ENCODE data around the gene LIX1. TPM values are rescaled to one million over a fixed set of nuclear protein-coding genes. Genes with fewer than 3 reads are reported as not detected.

The LIX1 gene
- total RNA-seq, 1 donor from 2014 or later: not detected

DNA sequence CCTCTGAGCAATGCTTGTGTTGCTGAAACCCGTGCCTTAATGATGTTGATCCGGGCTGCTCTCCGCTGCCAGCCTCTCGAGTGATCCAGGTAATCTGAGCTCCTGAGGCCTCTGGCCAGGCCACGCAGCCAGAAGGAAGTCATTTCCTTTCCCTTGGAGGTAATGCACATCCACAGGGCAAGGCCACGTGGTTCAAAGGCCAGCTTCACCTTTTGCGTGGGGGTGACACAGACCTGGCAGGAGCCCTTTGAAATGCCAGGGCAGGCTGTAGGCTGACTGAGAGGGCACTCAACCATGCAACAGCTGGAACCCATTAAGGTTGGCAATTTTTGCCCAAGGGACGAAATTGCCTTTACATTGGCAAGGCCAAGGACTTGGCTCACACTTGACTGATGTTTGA, 80.4 kb downstream of the LIX1 start:
- no peak for DNase-seq
- no peaks in the 10 kb centered on the region for H3K36me3 ChIP-seq
- H3K27ac ChIP-seq (replicated peaks): no peak overlapping the region
- TF ChIP-seq, protein P1, sequence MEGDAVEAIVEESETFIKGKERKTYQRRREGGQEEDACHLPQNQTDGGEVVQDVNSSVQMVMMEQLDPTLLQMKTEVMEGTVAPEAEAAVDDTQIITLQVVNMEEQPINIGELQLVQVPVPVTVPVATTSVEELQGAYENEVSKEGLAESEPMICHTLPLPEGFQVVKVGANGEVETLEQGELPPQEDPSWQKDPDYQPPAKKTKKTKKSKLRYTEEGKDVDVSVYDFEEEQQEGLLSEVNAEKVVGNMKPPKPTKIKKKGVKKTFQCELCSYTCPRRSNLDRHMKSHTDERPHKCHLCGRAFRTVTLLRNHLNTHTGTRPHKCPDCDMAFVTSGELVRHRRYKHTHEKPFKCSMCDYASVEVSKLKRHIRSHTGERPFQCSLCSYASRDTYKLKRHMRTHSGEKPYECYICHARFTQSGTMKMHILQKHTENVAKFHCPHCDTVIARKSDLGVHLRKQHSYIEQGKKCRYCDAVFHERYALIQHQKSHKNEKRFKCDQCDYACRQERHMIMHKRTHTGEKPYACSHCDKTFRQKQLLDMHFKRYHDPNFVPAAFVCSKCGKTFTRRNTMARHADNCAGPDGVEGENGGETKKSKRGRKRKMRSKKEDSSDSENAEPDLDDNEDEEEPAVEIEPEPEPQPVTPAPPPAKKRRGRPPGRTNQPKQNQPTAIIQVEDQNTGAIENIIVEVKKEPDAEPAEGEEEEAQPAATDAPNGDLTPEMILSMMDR (IDR thresholded peaks at IDR 0.05; ENCODE audit: borderline replicate concordance): no peak
- no peak overlapping the region for H3K4me3 ChIP-seq
- H3K4me1 ChIP-seq: peaks cover 1% of the 10 kb centered on the region
- peaks cover 27% of the 10 kb centered on the region for H3K9me3 ChIP-seq (replicated peaks)
- intact Hi-C loops (cut with micrococcal nuclease): no loop called here
- no peaks in the 10 kb centered on the region for H3K27me3 ChIP-seq (ENCODE audit: low read depth)

GRCh38 chr5:97056263-97056662, 86.1 kb downstream of the LIX1 start:
- DNase-seq: no peak
- no peak overlapping the region for H3K4me3 ChIP-seq
- no peaks in the 10 kb centered on the region for H3K36me3 ChIP-seq
- H3K4me1 ChIP-seq: no peaks in the 10 kb centered on the region
- TF ChIP-seq, protein P1 (IDR thresholded peaks at IDR 0.05; ENCODE audit: borderline replicate concordance): no peak
- intact Hi-C loops (cut with micrococcal nuclease): no loop called here
- H3K9me3 ChIP-seq (replicated peaks): peaks cover 34% of the 10 kb centered on the region
- no peak overlapping the region for H3K27ac ChIP-seq (replicated peaks)
- no peaks in the 10 kb centered on the region for H3K27me3 ChIP-seq (ENCODE audit: low read depth)

DNA sequence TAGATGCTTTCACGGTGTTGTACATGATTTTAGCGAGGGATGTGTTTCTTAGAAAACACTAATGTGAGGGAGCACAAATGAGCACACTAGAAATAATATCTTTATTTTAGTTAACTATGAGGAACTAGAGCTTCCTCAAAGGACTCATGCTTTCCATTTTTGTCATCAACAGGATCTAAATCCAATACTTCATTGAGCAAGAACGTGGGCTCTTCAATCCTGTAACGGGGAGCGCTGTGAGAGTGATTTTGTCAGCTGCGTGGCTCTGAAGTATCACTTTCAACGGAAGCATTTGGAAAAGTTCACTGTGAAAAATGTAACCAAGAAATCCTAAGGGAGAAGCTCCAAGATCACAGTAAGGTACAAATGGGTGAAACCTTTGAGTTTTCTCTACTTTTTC, 93.2 kb downstream of the LIX1 start:
- TF ChIP-seq, protein P1 (IDR thresholded peaks at IDR 0.05; ENCODE audit: borderline replicate concordance): no peak
- Histone ChIP-seq H3K27ac (replicated peaks) (no peak overlapping the region), H3K36me3 (no peaks in the 10 kb centered on the region), H3K9me3 (replicated peaks) (peaks cover 7% of the 10 kb centered on the region), H3K4me3 (no peak overlapping the region), H3K27me3 (ENCODE audit: low read depth) (no peaks in the 10 kb centered on the region), H3K4me1 (no peaks in the 10 kb centered on the region)
- no peak for DNase-seq
- intact Hi-C loops (cut with micrococcal nuclease): no loop called here

DNA sequence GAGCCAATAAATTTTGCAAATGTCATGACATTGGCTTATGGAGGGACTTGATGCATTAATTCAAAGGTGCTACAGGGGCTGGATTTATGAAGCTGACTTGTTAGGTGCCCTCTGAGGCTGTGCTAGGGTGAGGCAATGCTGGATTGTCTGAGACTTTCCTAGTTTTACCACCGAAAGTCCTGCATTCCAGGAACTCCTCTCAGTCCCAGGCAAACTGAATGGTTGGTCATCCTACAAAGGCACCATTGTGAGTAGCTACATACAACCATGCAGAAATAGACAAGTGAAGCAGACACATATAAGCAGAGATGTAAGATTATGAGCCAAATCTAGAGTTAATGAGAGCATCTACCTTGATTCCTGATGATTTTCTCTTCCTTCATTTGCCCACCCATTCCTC, 95.3 kb downstream of the LIX1 start:
- peaks cover 2% of the 10 kb centered on the region for H3K9me3 ChIP-seq (replicated peaks)
- H3K4me1 ChIP-seq: peaks cover 9% of the 10 kb centered on the region
- DNase-seq: no peak
- no peaks in the 10 kb centered on the region for H3K36me3 ChIP-seq
- no peaks in the 10 kb centered on the region for H3K27me3 ChIP-seq (ENCODE audit: low read depth)
- intact Hi-C loops (cut with micrococcal nuclease): no loop called here
- H3K27ac ChIP-seq (replicated peaks): no peak overlapping the region
- H3K4me3 ChIP-seq: no peak overlapping the region
- TF ChIP-seq, protein P1 (IDR thresholded peaks at IDR 0.05; ENCODE audit: borderline replicate concordance): no peak

DNA sequence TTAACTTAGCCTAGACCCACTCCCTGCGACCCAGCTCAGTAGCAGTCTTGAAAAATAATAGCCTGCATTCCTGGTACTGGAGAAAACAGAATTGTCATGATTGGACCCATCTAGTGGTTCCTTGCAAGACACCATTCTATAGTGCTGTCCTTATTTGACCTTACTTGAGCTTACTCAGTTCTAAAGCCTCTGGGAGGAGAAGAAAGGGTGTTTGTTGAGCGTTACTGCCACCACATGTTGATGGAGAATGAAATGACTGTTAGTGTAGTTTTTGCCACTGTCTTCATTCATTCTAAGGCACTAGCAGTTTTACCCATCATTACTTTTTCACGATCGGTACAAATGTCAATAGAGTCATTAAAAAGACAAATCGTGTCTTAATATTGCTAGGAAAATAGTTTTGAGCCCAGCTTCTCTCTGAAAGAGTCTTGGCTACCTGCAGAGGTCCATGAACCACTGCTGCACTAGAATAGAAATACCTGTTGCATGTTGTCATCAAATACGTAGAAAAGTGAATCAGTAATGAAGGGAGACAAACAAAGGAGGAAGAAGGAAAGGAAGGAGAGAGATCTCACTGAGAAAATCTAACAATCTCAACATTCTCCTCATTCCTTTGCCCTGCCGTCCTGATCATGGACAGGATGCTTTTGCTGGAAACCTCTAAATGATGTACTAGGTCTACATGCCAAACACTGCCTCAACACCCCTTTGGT, 96.0 kb downstream of the LIX1 start:
- Histone ChIP-seq H3K27ac (replicated peaks) (no peak overlapping the region), H3K27me3 (ENCODE audit: low read depth) (no peaks in the 10 kb centered on the region), H3K36me3 (no peaks in the 10 kb centered on the region), H3K9me3 (replicated peaks) (no peaks in the 10 kb centered on the region), H3K4me3 (no peak overlapping the region), H3K4me1 (peaks cover 9% of the 10 kb centered on the region)
- no peak for DNase-seq
- intact Hi-C loops (cut with micrococcal nuclease): no loop called here
- TF ChIP-seq, protein P1 (IDR thresholded peaks at IDR 0.05; ENCODE audit: borderline replicate concordance): no peak
